Smooth muscle cell (in vitro differentiated cells): Measurements from ENCODE around the gene MEGF6. TPM values are rescaled to one million over a fixed set of nuclear protein-coding genes. Genes with fewer than 3 reads are reported as not detected.

Experiments used
- DNase-seq: peaks from one replicate; lab custom pipeline; 2025; ENCODE audit not compliant: unreplicated experiment; lab: John Stamatoyannopoulos, UW
- H2AFZ ChIP-seq: fragments of 200-600 bp; sonication (generic); 2 replicates; pipeline ENCODE4 v1.6.0; 2016; ENCODE audit warnings: antibody characterized with exemption, low read depth, mild to moderate bottlenecking
- H3F3A ChIP-seq: fragments of 200-600 bp; sonication (generic); 2 replicates; pipeline ENCODE4 v1.6.0; 2017; ENCODE audit warnings: antibody characterized with exemption, low read depth
- H3K27ac ChIP-seq: fragments of 200-600 bp; sonication (generic); 2 replicates; pipeline ENCODE4 v1.5.1; 2016; ENCODE audit warnings: low read depth, mild to moderate bottlenecking
- H3K27me3 ChIP-seq: fragments of 200-600 bp; sonication (generic); 2 replicates; pipeline ENCODE4 v1.6.1; 2016; ENCODE audit warnings: low read depth, mild to moderate bottlenecking
- H3K36me3 ChIP-seq: fragments of 200-600 bp; sonication (generic); 2 replicates; pipeline ENCODE4 v1.5.1; 2016; ENCODE audit warnings: low read depth
- H3K4me1 ChIP-seq: fragments of 200-600 bp; sonication (generic); 2 replicates; pipeline ENCODE4 v1.5.1; 2016; ENCODE audit warnings: low read depth
- H3K4me2 ChIP-seq: fragments of 200-600 bp; sonication (generic); 2 replicates; pipeline ENCODE4 v1.6.0; 2016; ENCODE audit warnings: mild to moderate bottlenecking
- H3K4me3 ChIP-seq: fragments of 200-600 bp; sonication (generic); 2 replicates; pipeline ENCODE4 v1.5.1; 2016; ENCODE audit warnings: mild to moderate bottlenecking
- H3K79me2 ChIP-seq: fragments of 200-600 bp; sonication (generic); 2 replicates; pipeline ENCODE4 v1.6.0; 2016; ENCODE audit warnings: low read depth, mild to moderate bottlenecking
- H3K9ac ChIP-seq: fragments of 200-600 bp; sonication (generic); 2 replicates; pipeline ENCODE4 v1.6.0; 2016; ENCODE audit warnings: low read depth
- H3K9me3 ChIP-seq: fragments of 200-600 bp; sonication (generic); replicated peaks from 2 replicates; pipeline ENCODE4 v1.5.1; 2016; ENCODE audit warnings: low read depth
- H4K20me1 ChIP-seq: fragments of 200-600 bp; sonication (generic); 2 replicates; pipeline ENCODE4 v1.6.0; 2016; ENCODE audit warnings: low read depth
- WGBS: methylation state at CpG from one replicate; pipeline ENCODE4 v1.1.7; 2016; ENCODE audit warnings: low lambda C conversion rate; 5-methylcytosine and 5-hydroxymethylcytosine counted together
- polyA plus RNA-seq: library from polyadenylated mRNA; unstranded; fragments of >200 nt; fragmentation: Nextera tagmentation; extraction: Ambion mirVana; gene quantifications from 2 replicates; pipeline ENCODE4 v1.2.1, GENCODE V29; 2016
- total RNA-seq: library from RNA; depleted of rRNA; stranded (reverse); fragments of >200 nt; gene quantifications from 2 replicates; pipeline ENCODE4 v1.2.3, GENCODE V29; 2014
- TF ChIP-seq, protein P1 (sequence below): fragments of 200-600 bp; sonication (generic); IDR thresholded peaks from 2 replicates; pipeline ENCODE4 v1.5.1; 2017; ENCODE audit warnings: borderline replicate concordance, mild to moderate bottlenecking, antibody characterized with exemption; ENCODE audit not compliant: insufficient read depth, poor library complexity, severe bottlenecking

Gene MEGF6
- total and polyA plus RNA-seq, 2 experiments from 2014 or later, result 6.5 to 12.8 TPM

DNA sequence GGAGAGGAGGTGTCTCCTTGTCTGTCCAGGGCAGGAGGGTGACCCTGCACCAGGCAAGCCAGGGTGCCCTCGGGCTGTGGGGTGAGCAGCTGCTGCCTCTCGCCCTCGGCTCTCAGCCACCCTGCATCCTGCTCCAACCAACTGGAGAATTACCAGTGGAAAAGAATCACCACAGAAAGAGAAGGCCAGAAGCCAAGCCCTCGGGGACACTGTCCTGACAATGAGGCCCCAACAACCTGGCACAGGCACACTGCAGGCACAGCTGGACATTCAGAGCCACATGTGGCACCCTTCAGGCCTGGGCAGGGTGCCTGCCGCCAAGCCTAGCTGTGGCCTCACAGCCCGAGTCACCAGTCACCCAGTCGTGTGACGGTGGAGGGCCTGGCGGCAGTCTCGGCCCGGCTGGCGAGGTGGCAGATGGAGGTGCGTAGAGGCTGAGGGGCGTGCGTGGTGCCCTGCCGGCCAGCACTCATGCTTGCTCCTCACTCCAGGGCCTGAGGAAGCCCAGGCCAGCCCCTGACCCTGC is 12.0 kb downstream of the MEGF6 start:
- Histone ChIP-seq H3K4me3 (no peak overlapping the region), H3K27ac (no peak overlapping the region), H3K79me2 (no peaks in the 10 kb centered on the region), H3K36me3 (no peaks in the 10 kb centered on the region), H3K9ac (no peak overlapping the region), H3K9me3 (no peaks in the 10 kb centered on the region), H3K4me2 (no peak overlapping the region), H4K20me1 (no peaks in the 10 kb centered on the region), H3K27me3 (no peaks in the 10 kb centered on the region), H2AFZ (no peak overlapping the region), H3F3A (no peaks in the 10 kb centered on the region), H3K4me1 (peaks cover 17% of the 10 kb centered on the region)
- TF ChIP-seq, protein P1, sequence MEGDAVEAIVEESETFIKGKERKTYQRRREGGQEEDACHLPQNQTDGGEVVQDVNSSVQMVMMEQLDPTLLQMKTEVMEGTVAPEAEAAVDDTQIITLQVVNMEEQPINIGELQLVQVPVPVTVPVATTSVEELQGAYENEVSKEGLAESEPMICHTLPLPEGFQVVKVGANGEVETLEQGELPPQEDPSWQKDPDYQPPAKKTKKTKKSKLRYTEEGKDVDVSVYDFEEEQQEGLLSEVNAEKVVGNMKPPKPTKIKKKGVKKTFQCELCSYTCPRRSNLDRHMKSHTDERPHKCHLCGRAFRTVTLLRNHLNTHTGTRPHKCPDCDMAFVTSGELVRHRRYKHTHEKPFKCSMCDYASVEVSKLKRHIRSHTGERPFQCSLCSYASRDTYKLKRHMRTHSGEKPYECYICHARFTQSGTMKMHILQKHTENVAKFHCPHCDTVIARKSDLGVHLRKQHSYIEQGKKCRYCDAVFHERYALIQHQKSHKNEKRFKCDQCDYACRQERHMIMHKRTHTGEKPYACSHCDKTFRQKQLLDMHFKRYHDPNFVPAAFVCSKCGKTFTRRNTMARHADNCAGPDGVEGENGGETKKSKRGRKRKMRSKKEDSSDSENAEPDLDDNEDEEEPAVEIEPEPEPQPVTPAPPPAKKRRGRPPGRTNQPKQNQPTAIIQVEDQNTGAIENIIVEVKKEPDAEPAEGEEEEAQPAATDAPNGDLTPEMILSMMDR, result no peak
- 86% methylated on average over 16 of the region's 16 CpGs for WGBS
- DNase-seq, result no peak

DNA sequence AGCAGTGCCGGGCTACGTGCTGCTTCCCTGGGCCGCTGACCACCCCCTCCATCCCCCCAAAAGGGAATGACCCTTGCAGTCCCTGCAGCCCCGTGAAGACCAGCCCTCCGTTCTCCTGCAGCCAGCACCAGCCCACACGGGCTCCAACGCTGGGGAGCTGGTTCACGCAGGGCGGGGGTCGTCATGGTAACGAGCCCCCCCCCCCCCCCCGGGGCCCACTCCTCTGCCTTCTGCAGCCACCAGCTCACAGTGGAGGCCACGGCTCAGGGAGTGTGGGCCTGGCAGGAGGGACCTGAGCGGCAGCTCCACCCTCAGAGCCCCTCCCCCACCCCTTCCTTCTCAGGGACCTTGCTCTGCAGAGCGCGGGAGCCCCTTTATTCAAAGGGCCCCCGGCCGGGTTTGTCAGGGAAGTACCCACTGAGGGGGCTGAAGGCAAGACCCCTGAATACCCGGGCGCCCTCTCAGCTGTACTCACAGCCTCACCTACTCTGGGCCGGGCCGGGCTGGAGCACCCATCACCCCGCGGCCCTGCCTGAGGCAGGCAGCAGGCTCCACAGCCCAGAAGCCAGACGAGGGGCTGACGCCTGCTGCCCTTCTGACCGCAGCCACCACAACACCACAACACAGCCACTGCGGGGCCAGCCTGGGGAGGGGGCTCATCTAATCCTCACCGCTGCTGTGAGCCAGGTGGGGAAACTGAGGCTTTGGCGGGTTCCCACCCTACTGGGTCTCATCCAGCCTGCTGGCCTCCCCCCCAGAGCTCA is 12.6 kb downstream of the MEGF6 start:
- H3K27me3 ChIP-seq, result no peaks in the 10 kb centered on the region
- H3K27ac ChIP-seq, result no peak overlapping the region

DNA sequence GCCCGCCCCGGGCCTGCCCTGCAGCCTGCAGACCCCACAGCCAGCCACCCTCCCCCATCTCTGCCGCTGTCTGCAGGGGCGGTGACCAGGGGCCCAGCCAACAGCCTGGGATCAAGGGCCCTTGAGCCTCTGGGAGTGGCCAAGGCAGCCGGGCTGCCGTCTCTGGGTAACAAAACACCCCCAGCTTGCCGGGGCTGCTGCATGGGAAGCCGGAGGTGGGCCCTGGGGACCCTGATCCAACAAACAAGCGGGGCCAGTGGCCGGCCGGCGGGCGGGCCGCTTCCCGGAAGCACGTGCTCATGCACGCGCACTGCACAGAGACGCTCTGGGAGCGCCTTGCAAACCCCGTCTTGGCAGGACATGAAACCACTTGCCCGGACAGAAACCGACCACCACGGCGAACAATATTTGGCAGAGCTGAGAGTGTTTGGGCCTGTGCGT is 13.2 kb downstream of the MEGF6 start:
- Histone ChIP-seq H3K9me3 (no peaks in the 10 kb centered on the region), H2AFZ (no peak overlapping the region), H3K4me1 (peaks cover 17% of the 10 kb centered on the region), H4K20me1 (no peaks in the 10 kb centered on the region), H3K9ac (no peak overlapping the region), H3K27me3 (no peaks in the 10 kb centered on the region), H3K4me2 (no peak overlapping the region), H3K79me2 (no peaks in the 10 kb centered on the region), H3K4me3 (no peak overlapping the region), H3F3A (no peaks in the 10 kb centered on the region), H3K36me3 (no peaks in the 10 kb centered on the region), H3K27ac (no peak overlapping the region)
- TF ChIP-seq, protein P1, result no peak
- DNase-seq, result no peak
- WGBS, result 71% methylated on average over 25 of the region's 26 CpGs

More for the DNA sequence above, 12.6 kb downstream of the MEGF6 start:
- H3K4me3 ChIP-seq, result no peak overlapping the region
- H3K9ac ChIP-seq, result no peak overlapping the region
- H3K4me1 ChIP-seq, result peaks cover 17% of the 10 kb centered on the region
- TF ChIP-seq, protein P1, result no peak
- no peaks in the 10 kb centered on the region for H3K36me3 ChIP-seq
- H3K4me2 ChIP-seq, result no peak overlapping the region
- no peak overlapping the region for H2AFZ ChIP-seq
- no peaks in the 10 kb centered on the region for H3K79me2 ChIP-seq
- H3F3A ChIP-seq, result no peaks in the 10 kb centered on the region
- no peak for DNase-seq
- WGBS, result 70% methylated on average over 25 of the region's 30 CpGs
- H3K9me3 ChIP-seq, result no peaks in the 10 kb centered on the region
- no peaks in the 10 kb centered on the region for H4K20me1 ChIP-seq
